DMS53 (cell line): ENCODE measurements around the gene NAA35.
"Not testable (repeated sequence)": the region's sequence is repeated elsewhere in the genome, so short reads cannot be mapped to it uniquely, and the experiment has no call there.

ENCODE experiments used
- DNase-seq: peaks from one replicate; lab custom pipeline; 2025; lab: John Stamatoyannopoulos, UW

Gene NAA35

GRCh38 chr9:86034863-86035734, 94.2 kb downstream of the NAA35 start:
- DNase-seq: peak; percentile 54

- no peak for DNase-seq
Observed at GRCh38 chr9:86035827-86036440, 95.0 kb downstream of the NAA35 start.

DNA sequence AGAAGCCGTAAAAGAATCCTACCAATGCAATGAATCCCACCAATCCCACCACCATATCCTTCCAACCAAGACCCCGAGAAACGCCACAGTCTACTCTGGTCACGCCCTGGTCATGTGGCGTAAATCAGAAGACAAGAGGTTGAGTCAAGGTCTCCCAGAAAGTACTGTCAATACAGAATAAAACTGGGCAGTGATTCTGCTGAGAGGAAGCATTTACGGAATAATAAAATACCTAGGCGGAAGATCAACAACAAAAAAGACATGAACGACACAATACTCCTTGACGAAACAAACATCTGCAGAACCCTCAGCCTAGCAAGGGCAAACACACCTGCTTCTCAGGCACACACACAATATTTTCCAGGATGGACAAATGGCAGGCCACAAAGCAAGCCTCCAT, 95.6 kb downstream of the NAA35 start:
- peak; percentile 78 for DNase-seq

GRCh38 chr9:86039991-86040860, 99.3 kb downstream of the NAA35 start:
- no peak for DNase-seq

DNA sequence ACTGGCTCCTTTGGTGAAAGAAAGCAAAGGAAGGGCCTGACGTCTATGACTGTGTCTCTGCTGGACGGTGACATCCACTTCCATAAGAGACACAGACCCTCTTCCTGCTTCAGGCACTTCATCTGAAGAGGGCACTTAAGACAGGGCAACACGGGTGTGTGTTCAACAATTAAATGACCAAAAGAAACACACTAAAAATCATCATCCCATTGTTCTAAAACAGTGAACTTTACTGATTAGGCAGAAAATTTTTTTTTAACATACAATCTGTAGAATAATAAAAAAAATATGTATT, 99.9 kb downstream of the NAA35 start:
- DNase-seq: no peak

DNA sequence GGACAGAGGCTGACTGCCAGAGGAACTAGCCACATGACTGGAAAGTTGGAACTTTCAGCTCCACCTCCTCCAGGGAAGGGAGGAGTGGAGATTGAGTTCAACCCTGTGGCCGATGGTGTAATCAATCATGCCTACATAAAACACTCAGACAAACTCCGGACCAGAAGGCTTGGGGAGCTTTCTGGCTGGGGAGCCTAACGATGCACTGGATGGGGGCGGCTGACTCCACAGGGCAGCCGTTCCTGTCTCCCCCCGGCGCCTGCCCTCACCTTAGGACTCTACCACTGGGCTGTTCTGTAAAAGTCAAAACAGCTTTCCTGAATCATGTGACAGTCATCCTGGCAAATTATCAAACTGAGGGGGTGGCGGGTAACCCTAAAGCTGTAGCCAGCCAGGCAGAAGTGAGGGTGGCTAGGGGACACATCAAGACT, 100.4 kb downstream of the NAA35 start:
- DNase-seq: no peak

GRCh38 chr9:86042199-86042978, 101.4 kb downstream of the NAA35 start:
- no peak for DNase-seq

DNA sequence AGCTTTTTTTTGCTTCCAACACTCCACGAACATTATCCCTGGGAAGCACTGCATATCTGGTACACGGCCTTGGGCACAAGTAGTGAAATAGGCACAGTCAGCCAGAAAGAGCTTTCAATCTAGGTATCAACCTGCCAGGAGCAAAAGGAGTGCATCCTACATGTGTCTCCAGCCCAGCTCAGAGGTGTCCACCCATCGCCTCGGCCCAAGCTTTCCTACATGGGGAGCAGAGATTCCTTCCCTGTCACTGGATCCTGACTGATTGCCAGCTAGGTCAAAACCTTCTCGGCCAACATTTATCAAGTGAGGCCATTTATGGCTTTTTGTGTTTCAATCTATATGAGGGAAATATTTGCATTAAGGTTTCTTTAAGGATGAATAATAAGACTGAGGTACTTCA, 102.6 kb downstream of the NAA35 start:
- DNase-seq: no peak

DNA sequence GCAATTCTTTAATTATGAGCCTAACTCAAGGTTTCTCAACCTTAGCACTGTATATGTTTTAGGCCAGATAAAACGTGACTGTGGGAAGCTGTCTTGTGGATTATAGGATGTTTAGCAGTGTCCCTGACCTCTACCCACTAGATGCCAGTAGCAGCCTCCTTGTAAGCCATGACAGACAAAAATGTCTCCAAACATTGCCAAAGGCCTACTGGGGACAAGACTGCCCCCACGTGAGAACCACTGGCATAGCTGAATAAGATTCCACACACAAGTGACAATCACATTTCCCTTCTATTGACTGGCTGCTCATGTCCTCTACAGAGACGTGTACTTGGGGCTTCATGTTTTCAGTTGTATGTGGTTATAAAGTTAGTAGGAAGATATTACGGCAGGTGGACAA, 103.1 kb downstream of the NAA35 start:
- DNase-seq: no peak

DNA sequence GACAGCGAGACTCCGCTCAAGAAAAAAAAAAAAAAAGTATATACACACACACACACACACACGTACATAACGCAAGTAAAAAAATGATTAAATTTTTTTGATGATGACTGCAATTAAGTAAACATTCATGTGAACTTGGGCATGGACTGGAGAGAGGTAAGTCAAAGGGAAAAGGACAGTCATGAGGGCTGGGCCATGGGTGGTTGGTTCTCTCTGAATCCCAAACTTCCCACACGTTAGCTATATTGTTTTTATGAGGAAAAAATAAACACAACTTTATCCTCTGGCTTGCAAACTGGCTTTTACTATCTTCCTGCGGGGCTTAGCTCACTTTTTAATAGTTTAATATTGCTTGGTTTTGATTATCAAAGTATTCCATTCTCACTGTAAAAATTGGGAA, 104.7 kb downstream of the NAA35 start:
- no peak for DNase-seq

DNA sequence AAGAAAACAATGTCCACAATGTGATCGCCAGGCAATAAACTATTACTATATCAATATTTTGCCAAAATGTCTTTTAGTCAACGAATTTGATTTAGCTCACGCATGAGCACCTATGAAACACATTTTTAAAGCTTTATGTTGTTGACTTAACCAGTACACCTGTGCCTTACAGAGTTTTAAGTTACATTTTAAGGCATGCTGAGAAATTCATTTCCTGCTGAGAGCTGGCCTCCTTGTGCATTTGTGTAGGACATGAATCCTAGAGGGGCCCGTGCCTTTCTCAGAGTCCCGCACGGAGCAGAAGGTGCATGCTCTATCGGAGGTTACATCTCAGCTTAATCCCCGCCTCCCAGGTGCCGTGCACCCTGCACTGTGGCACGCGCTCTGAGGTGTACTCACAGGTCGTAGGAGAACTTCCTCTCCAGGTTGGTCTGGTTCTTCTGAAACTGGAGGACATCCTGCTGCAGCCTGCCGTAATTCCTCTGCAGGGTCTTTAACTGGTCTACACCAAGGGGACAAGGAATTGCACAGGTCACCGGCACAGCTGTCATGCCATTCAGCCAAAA, 105.2 kb downstream of the NAA35 start:
- DNase-seq: no peak

- no peak for DNase-seq
Observed at GRCh38 chr9:86046930-86047341, 106.0 kb downstream of the NAA35 start.

DNA sequence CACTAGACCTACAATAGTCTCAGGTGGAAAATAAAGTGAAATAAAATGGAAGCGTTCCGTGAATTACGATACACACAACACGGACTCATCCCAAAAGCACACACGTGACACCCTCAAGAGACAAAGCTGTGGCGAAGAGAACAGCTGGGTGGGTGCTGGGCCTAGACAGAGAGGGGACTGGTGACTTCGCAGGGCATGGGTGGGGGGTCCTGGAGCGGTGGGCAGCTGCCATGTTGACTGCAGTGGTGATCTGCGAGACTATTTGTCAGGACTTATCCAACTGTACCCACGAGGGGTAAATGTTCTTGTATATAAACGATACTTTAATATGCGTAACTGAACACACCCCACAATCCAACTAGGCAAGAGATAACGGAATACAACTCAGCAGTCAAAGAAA, 106.4 kb downstream of the NAA35 start:
- DNase-seq: no peak

DNA sequence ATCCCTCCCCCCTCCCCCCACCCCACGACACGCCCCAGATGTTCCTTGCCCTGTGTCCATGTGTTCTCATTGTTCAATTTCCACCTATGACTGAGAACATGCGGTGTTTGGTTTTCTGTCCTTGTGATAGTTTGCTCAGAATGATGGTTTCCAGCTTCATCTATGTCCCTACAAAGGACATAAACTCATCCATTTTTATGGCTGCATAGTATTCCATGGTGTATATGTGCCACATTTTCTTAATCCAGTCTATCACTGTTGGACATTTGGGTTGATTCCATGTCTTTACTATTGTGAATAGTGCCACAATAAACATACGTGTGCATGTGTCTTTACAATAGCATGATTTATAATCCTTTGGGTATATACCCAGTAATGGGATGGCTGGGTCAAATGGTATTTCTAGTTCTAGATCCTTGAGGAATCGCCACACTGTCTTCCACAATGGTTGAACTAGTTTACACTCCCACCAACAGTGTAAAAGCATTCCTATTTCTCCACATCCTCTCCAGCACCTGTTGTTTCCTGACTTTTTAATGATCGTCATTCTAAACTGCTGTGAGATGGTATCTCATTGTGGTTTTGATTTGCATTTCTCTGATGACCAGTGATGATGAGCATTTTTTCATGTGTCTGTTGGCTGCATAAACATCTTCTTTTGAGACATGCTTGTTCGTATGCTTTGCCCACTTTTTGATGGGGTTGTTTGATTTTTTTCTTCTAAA, 107.2 kb downstream of the NAA35 start:
- DNase-seq: not testable (repeated sequence)

GRCh38 chr9:86052556-86053468, 111.9 kb downstream of the NAA35 start:
- no peak for DNase-seq

DNA sequence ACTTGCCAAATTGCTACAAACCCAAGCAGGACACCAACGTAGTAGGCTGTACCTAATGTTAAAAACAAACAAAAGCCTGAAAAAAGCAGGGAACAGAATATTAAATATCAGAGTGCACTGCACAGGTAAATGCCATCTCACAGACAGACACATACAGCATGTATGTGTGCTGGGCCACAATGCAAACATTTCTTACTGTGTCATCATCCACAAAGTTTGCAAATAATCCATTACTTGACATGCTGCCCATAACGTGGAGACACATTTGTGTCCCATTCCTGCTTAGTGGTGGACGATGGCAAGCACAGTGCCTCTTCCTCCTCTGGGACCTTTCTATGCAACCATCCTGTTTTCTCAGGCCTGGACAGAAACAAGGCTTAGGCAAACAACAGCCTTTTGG, 113.7 kb downstream of the NAA35 start:
- no peak for DNase-seq

DNA sequence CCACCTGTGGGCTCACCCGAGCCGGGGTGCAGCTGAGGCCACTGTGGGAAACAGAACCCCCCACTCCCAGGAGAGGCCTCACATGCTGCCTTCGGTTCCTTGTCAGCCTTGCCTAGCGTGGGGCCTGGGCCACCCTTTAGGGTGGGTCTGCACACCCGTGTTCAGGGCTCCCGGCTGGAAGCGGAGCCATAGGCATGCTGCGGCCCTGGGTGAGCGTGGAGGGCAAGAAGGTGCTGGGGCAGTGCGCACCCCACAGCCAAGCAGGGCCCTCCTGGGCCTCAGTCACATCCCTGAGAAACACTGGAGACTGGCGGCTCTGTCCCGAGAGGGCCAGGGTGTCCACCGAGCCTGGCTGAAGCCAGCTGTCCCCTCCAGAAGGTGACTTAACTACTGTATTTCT, 116.5 kb downstream of the NAA35 start:
- DNase-seq: no peak

GRCh38 chr9:86061972-86062739, 121.2 kb downstream of the NAA35 start:
- no peak for DNase-seq
